WTC11 (cell line): ENCODE data around the gene EPHA2. TPM values are rescaled to one million over a fixed set of nuclear protein-coding genes. Genes with fewer than 3 reads are reported as not detected.

Experiments
- ATAC-seq: fragments of 200-7000 bp; cut with Tn5 transposase; 2 replicates; pipeline ENCODE4 v1.10.0; 2021; ENCODE audit warnings: mild to moderate bottlenecking, moderate library complexity
- CTCF ChIA-PET: fragments of 300-600 bp; sonication (Branson Sonifier 250); formaldehyde crosslinking; loops from one replicate; lab custom pipeline; 2021; ENCODE audit warnings: antibody characterized with exemption; lab: Charles Lee
- POLR2A ChIA-PET: fragments of 350-600 bp; sonication (Branson Sonifier 250); formaldehyde crosslinking; loops from one replicate; lab custom pipeline; 2021; ENCODE audit warnings: antibody characterized with exemption; lab: Charles Lee
- DNase-seq: peaks from one replicate; pipeline ENCODE4 v3.0.0; 2021; ENCODE audit warnings: low spot score
- H3K27ac Mint-ChIP-seq: 2 replicates; pipeline ENCODE4 v1.8.0; 2021; ENCODE audit warnings: mixed read lengths
- H3K27me3 Mint-ChIP-seq: 2 replicates; pipeline ENCODE4 v1.8.0; 2021; ENCODE audit warnings: low read depth, mild to moderate bottlenecking, moderate library complexity, mixed read lengths
- H3K36me3 Mint-ChIP-seq: 2 replicates; pipeline ENCODE4 v1.8.0; 2021; ENCODE audit warnings: mixed read lengths
- H3K4me1 Mint-ChIP-seq: 2 replicates; pipeline ENCODE4 v1.8.0; 2022; ENCODE audit warnings: mixed read lengths
- H3K4me3 Mint-ChIP-seq: 2 replicates; pipeline ENCODE4 v1.8.0; 2021; ENCODE audit warnings: mild to moderate bottlenecking, moderate library complexity, mixed read lengths
- H3K9me3 Mint-ChIP-seq: 2 replicates; pipeline ENCODE4 v1.8.0; 2021; ENCODE audit warnings: mixed read lengths
- ARID4B ChIP-seq: sonication (generic); formaldehyde crosslinking; IDR thresholded peaks from 2 replicates; pipeline ENCODE4 v1.8.0; 2023; ENCODE audit warnings: missing genetic modification reagents, mild to moderate bottlenecking, borderline replicate concordance
- ATF1 ChIP-seq: sonication (generic); formaldehyde crosslinking; IDR thresholded peaks from 2 replicates; pipeline ENCODE4 v1.8.1; 2023; ENCODE audit warnings: mild to moderate bottlenecking, moderate library complexity, missing genetic modification reagents
- CREM ChIP-seq: sonication (generic); formaldehyde crosslinking; IDR thresholded peaks from 2 replicates; pipeline ENCODE4 v1.8.1; 2022; ENCODE audit warnings: mild to moderate bottlenecking, missing genetic modification reagents, moderate library complexity
- CTCF ChIP-seq: fragments of 200-600 bp; IDR thresholded peaks from 2 replicates; pipeline ENCODE4 v1.8.0; 2022; ENCODE audit warnings: antibody characterized with exemption
- E2F5 ChIP-seq: sonication (generic); formaldehyde crosslinking; IDR thresholded peaks from 2 replicates; pipeline ENCODE4 v1.8.1; 2022; ENCODE audit warnings: mild to moderate bottlenecking, moderate library complexity, missing genetic modification reagents
- ERG ChIP-seq: fragments of 250-450 bp; sonication (Bioruptor Pico); IDR thresholded peaks from 2 replicates; pipeline ENCODE4 v1.8.0; 2021; ENCODE audit warnings: mild to moderate bottlenecking
- ESRRA ChIP-seq: sonication (generic); formaldehyde crosslinking; IDR thresholded peaks from 2 replicates; pipeline ENCODE4 v1.8.1; 2022; ENCODE audit warnings: mild to moderate bottlenecking, missing genetic modification reagents, borderline replicate concordance
- NFE2L1 ChIP-seq: sonication (generic); formaldehyde crosslinking; IDR thresholded peaks from 2 replicates; pipeline ENCODE4 v1.8.1; 2023; ENCODE audit warnings: missing genetic modification reagents
- NR2C2 ChIP-seq: sonication (generic); formaldehyde crosslinking; IDR thresholded peaks from 2 replicates; pipeline ENCODE4 v1.8.0; 2022; ENCODE audit warnings: mild to moderate bottlenecking, missing genetic modification reagents
- NR3C1 ChIP-seq: sonication (generic); formaldehyde crosslinking; conservative IDR thresholded peaks from 2 replicates; pipeline ENCODE4 v1.8.1; 2023; ENCODE audit warnings: low read depth, mild to moderate bottlenecking, missing genetic modification reagents
- SOX15 ChIP-seq: fragments of 250-450 bp; sonication (Bioruptor Pico); IDR thresholded peaks from 2 replicates; pipeline ENCODE4 v1.9.0; 2021; ENCODE audit warnings: mild to moderate bottlenecking
- TCF7 ChIP-seq: sonication (generic); formaldehyde crosslinking; IDR thresholded peaks from 2 replicates; pipeline ENCODE4 v1.8.0; 2022; ENCODE audit warnings: mild to moderate bottlenecking, low read depth, missing genetic modification reagents, moderate library complexity
- TP53 ChIP-seq: sonication (generic); formaldehyde crosslinking; IDR thresholded peaks from 2 replicates; pipeline ENCODE4 v1.8.1; 2023; ENCODE audit warnings: mild to moderate bottlenecking, missing genetic modification reagents
- ZNF121 ChIP-seq: sonication (generic); formaldehyde crosslinking; IDR thresholded peaks from 2 replicates; pipeline ENCODE4 v1.8.0; 2023; ENCODE audit warnings: missing genetic modification reagents
- ZNF263 ChIP-seq: sonication (generic); formaldehyde crosslinking; IDR thresholded peaks from 2 replicates; pipeline ENCODE4 v1.8.1; 2022; ENCODE audit warnings: low read depth, mild to moderate bottlenecking, moderate library complexity, missing genetic modification reagents
- ZNF317 ChIP-seq: sonication (generic); formaldehyde crosslinking; IDR thresholded peaks from 2 replicates; pipeline ENCODE4 v1.8.1; 2023; ENCODE audit warnings: low read depth, mild to moderate bottlenecking, moderate library complexity, missing genetic modification reagents, borderline replicate concordance
- total RNA-seq: library from RNA; stranded (reverse); gene quantifications from 3 replicates; pipeline ENCODE4 v1.2.3, GENCODE V29; 2021
- TF ChIP-seq, protein P1 (sequence below): sonication (generic); formaldehyde crosslinking; IDR thresholded peaks from 2 replicates; pipeline ENCODE4 v1.8.0; 2023; ENCODE audit warnings: mild to moderate bottlenecking, missing genetic modification reagents

Gene EPHA2
- total RNA-seq, 1 experiment from 2014 or later = 44.4 TPM

GRCh38 chr1:16189003-16189402, 33.1 kb upstream of the EPHA2 start:
- Mint-ChIP-seq H3K27me3 (no peaks in the 10 kb centered on the region), H3K4me3 (no peak overlapping the region), H3K4me1 (no peaks in the 10 kb centered on the region), H3K36me3 (no peaks in the 10 kb centered on the region), H3K9me3 (no peaks in the 10 kb centered on the region), H3K27ac (no peak overlapping the region)
- no peak for DNase-seq
- no peak for ATAC-seq
- POLR2A ChIA-PET = no interaction called here
- TF ChIP-seq NFE2L1 (CRISPR knock-in tag) (no peak), ZNF317 (CRISPR knock-in tag) (no peak), ATF1 (no peak), ARID4B (CRISPR knock-in tag) (no peak), ZNF263 (CRISPR knock-in tag) (no peak), NR2C2 (CRISPR knock-in tag) (no peak), CREM (CRISPR knock-in tag) (no peak), TCF7 (CRISPR knock-in tag) (no peak), TP53 (CRISPR knock-in tag) (no peak)
- TF ChIP-seq, protein P1, sequence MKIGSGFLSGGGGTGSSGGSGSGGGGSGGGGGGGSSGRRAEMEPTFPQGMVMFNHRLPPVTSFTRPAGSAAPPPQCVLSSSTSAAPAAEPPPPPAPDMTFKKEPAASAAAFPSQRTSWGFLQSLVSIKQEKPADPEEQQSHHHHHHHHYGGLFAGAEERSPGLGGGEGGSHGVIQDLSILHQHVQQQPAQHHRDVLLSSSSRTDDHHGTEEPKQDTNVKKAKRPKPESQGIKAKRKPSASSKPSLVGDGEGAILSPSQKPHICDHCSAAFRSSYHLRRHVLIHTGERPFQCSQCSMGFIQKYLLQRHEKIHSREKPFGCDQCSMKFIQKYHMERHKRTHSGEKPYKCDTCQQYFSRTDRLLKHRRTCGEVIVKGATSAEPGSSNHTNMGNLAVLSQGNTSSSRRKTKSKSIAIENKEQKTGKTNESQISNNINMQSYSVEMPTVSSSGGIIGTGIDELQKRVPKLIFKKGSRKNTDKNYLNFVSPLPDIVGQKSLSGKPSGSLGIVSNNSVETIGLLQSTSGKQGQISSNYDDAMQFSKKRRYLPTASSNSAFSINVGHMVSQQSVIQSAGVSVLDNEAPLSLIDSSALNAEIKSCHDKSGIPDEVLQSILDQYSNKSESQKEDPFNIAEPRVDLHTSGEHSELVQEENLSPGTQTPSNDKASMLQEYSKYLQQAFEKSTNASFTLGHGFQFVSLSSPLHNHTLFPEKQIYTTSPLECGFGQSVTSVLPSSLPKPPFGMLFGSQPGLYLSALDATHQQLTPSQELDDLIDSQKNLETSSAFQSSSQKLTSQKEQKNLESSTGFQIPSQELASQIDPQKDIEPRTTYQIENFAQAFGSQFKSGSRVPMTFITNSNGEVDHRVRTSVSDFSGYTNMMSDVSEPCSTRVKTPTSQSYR = no peak
- CTCF ChIA-PET = interaction anchor here (1.1 to 7.2 kb wide), 7 partner anchors 18 to 174 kb away, joined by 3 to 161 read pairs (median 9); partner anchors contain the start of genes EPHA2 and FAM131C

GRCh38 chr1:16187748-16188401, 32.0 kb upstream of the EPHA2 start:
- TF ChIP-seq E2F5 (no peak), ZNF121 (no peak), SOX15 (no peak), NR3C1 (CRISPR knock-in tag) (no peak), ESRRA (CRISPR knock-in tag) (no peak), CTCF (peak; percentile 90), ERG (CRISPR knock-in tag) (no peak)
- Mint-ChIP-seq H3K4me3 (no peak overlapping the region), H3K36me3 (no peaks in the 10 kb centered on the region), H3K4me1 (no peaks in the 10 kb centered on the region), H3K9me3 (no peaks in the 10 kb centered on the region), H3K27ac (no peak overlapping the region), H3K27me3 (no peaks in the 10 kb centered on the region; the same call in 1 of the 2 replicates)
- ChIA-PET POLR2A (no interaction called here), CTCF (interaction anchor here (0.6 to 7.2 kb wide), 12 partner anchors 13 to 175 kb away, joined by 3 to 161 read pairs (median 7); partner anchors contain the start of genes EPHA2 and FAM131C)
- DNase-seq (peak; percentile 85), ATAC-seq (peak; percentile 84)
